22Rv1 (cell line): ENCODE results near the gene IL34.

Experiments used
- CTCF ChIP-seq: fragments of 450-650 bp; IDR thresholded peaks from 2 replicates; pipeline ENCODE4 v1.5.1; 2017; ENCODE audit warnings: mild to moderate bottlenecking
- ZFX ChIP-seq: fragments of 450-650 bp; IDR thresholded peaks from 2 replicates; pipeline ENCODE4 v1.6.1; 2017; ENCODE audit warnings: antibody characterized with exemption, borderline replicate concordance

- TF ChIP-seq CTCF (no peak), ZFX (no peak)
Measured at GRCh38 chr16:70674221-70675014, 28.1 kb downstream of the IL34 start.
